SK-N-SH (cell line): Measurements from ENCODE around the gene HTR7. TPM values are rescaled to one million over a fixed set of nuclear protein-coding genes. Genes with fewer than 3 reads are reported as not detected.
A peak's percentile ranks its signal among the peaks of the same experiment; 100 is the strongest.

ENCODE experiments used
- CTCF ChIA-PET: fragments of 300-600, 350-600 bp; formaldehyde crosslinking; extraction: SDS; loops from one replicate; lab custom pipeline; 2021; lab: Yijun Ruan, JAX
- POLR2A ChIA-PET: fragments of 350-600 bp; sonication (Branson Sonifier 250); formaldehyde crosslinking; extraction: SDS; loops from one replicate; lab custom pipeline; 2020; ENCODE audit warnings: antibody characterized with exemption, inconsistent platforms; lab: Yijun Ruan, JAX
- DNase-seq: peaks from one replicate; pipeline ENCODE4 v3.0.0; 2012
- H2AFZ ChIP-seq: fragments of 200-600 bp; sonication (generic); 2 replicates; pipeline ENCODE4 v1.8.1; 2016; ENCODE audit warnings: antibody characterized with exemption, mild to moderate bottlenecking, low read depth
- H3F3A ChIP-seq: fragments of 200-600 bp; sonication (generic); replicated peaks from 2 replicates; pipeline ENCODE3; 2016; ENCODE audit warnings: antibody characterized with exemption, mild to moderate bottlenecking; ENCODE audit not compliant: insufficient read depth
- H3K27ac ChIP-seq, 2 experiments: fragments of 200-500 bp in 1 of 2; fragments of 200-600 bp in 1 of 2; sonication (Bioruptor generic) in 1 of 2; sonication (generic), shearing (Covaris generic) in 1 of 2; 2 replicates each; pipeline versions ENCODE4 v1.5.1 to v1.6.1; 2014 to 2016; ENCODE audit warnings: low read depth in 2 of 2, inconsistent platforms in 1 of 2, low read length in 1 of 2, mild to moderate bottlenecking in 1 of 2, mixed read lengths in 1 of 2
- H3K27me3 ChIP-seq: fragments of 200-600 bp; sonication (generic), shearing (Covaris generic); 2 replicates; pipeline ENCODE4 v1.6.1; 2016; ENCODE audit warnings: mixed run types; ENCODE audit not compliant: insufficient read depth
- H3K36me3 ChIP-seq, 2 experiments: fragments of 200-500 bp in 1 of 2; fragments of 200-600 bp in 1 of 2; sonication (Bioruptor generic) in 1 of 2; sonication (generic) in 1 of 2; replicated peaks in 1 of 2; 2 replicates each; pipeline versions ENCODE3 to v1.5.1; 2014 to 2016; ENCODE audit warnings: low read length in 1 of 2, mild to moderate bottlenecking in 1 of 2; ENCODE audit not compliant: insufficient read depth in 2 of 2, control insufficient read depth in 1 of 2
- H3K4me1 ChIP-seq, 2 experiments: fragments of 200-500 bp in 1 of 2; fragments of 200-600 bp in 1 of 2; sonication (Bioruptor generic) in 1 of 2; sonication (generic), shearing (Covaris generic) in 1 of 2; 2 replicates each; pipeline versions ENCODE4 v1.5.1 to v1.6.1; 2014 to 2016; ENCODE audit warnings: low read depth in 1 of 2, low read length in 1 of 2, mixed run types in 1 of 2; ENCODE audit not compliant: insufficient read depth in 2 of 2, control insufficient read depth in 1 of 2
- H3K4me2 ChIP-seq: fragments of 200-600 bp; sonication (generic), shearing (Covaris generic); 2 replicates; pipeline ENCODE4 v1.6.1; 2017; ENCODE audit warnings: mixed run types
- H3K4me3 ChIP-seq, 2 experiments: fragments of 200-500 bp in 1 of 2; fragments of 200-600 bp in 1 of 2; sonication (Bioruptor generic) in 1 of 2; sonication (generic), shearing (Covaris generic) in 1 of 2; 2 replicates each; pipeline versions ENCODE4 v1.5.1 to v1.8.1; 2014 to 2016; ENCODE audit warnings: low read depth in 2 of 2, inconsistent platforms in 1 of 2, low read length in 1 of 2, mild to moderate bottlenecking in 1 of 2, mixed read lengths in 1 of 2, moderate library complexity in 1 of 2
- H3K79me2 ChIP-seq: fragments of 200-600 bp; sonication (generic); 2 replicates; pipeline ENCODE4 v1.8.1; 2017; ENCODE audit warnings: mild to moderate bottlenecking; ENCODE audit not compliant: insufficient read depth
- H3K9ac ChIP-seq: fragments of 200-600 bp; sonication (generic); 2 replicates; pipeline ENCODE4 v1.6.1; 2017; ENCODE audit warnings: mixed run types
- H3K9me2 ChIP-seq: fragments of 200-600 bp; sonication (generic); 2 replicates; pipeline ENCODE4 v1.6.1; 2017; ENCODE audit warnings: mixed run types
- H3K9me3 ChIP-seq: fragments of 200-600 bp; sonication (generic); 2 replicates; pipeline ENCODE4 v1.6.1; 2017; ENCODE audit warnings: mixed run types, mild to moderate bottlenecking, moderate library complexity
- H4K20me1 ChIP-seq: fragments of 200-600 bp; sonication (generic); 2 replicates; pipeline ENCODE4 v1.6.1; 2017; ENCODE audit warnings: mild to moderate bottlenecking, mixed run types; ENCODE audit not compliant: insufficient read depth
- CTCF ChIP-seq: fragments of 200-600 bp; sonication (generic); IDR thresholded peaks from 2 replicates; pipeline ENCODE4 v1.6.1; 2017; ENCODE audit warnings: antibody characterized with exemption, mild to moderate bottlenecking, moderate library complexity
- GABPA ChIP-seq: IDR thresholded peaks from 2 replicates; pipeline ENCODE4 v1.4.0; 2012; ENCODE audit warnings: low read depth, mild to moderate bottlenecking
- NRF1 ChIP-seq: IDR thresholded peaks from 2 replicates; pipeline ENCODE4 v1.6.1; 2012; ENCODE audit warnings: low read depth, mild to moderate bottlenecking, low read length
- PBX3 ChIP-seq: IDR thresholded peaks from 2 replicates; pipeline ENCODE4; 2012
- RAD21 ChIP-seq: IDR thresholded peaks from 2 replicates; pipeline ENCODE4 v1.6.1; 2012; ENCODE audit warnings: mild to moderate bottlenecking, low read length
- REST ChIP-seq: IDR thresholded peaks from 2 replicates; pipeline ENCODE4 v1.6.1; 2012; ENCODE audit warnings: mild to moderate bottlenecking, low read depth, low read length, moderate library complexity
- RFX5 ChIP-seq: IDR thresholded peaks from 2 replicates; pipeline ENCODE4 v1.6.1; 2012; ENCODE audit warnings: mild to moderate bottlenecking, improper control_type of control experiment, low read length
- SMC3 ChIP-seq: IDR thresholded peaks from 2 replicates; pipeline ENCODE4 v1.6.1; 2012; ENCODE audit warnings: low read depth, low read length, improper control_type of control experiment
- TAF1 ChIP-seq: IDR thresholded peaks from 2 replicates; pipeline ENCODE4 v1.6.1; 2012; ENCODE audit warnings: low read depth, mild to moderate bottlenecking, low read length, moderate library complexity, borderline replicate concordance
- WGBS: methylation state at CpG from one replicate; pipeline ENCODE4 v1.1.6; 2017; ENCODE audit warnings: low lambda C conversion rate; 5-methylcytosine and 5-hydroxymethylcytosine counted together
- polyA plus RNA-seq, 3 experiments: library from polyadenylated mRNA; depleted of rRNA; stranded (reverse); fragments of >200 nt; gene quantifications; 2 replicates each; pipeline ENCODE4 v1.2.3, GENCODE V29; 2012

The HTR7 gene
- polyA plus RNA-seq, 1 of the 3 experiments (the other 2 are of a cell fraction) = 0.16 TPM

GRCh38 chr10:90871766-90872647, 14.2 kb upstream of the HTR7 start, which contains the start of gene RPP30 (continued):
- TF ChIP-seq REST (no peak), NRF1 (peak; percentile 89)

GRCh38 chr10:90871279-90871765, 13.5 kb upstream of the HTR7 start:
- peaks cover 10% of the 10 kb centered on the region; the same call in 1 of the 2 replicates for H3K9me3 ChIP-seq
- ChIA-PET POLR2A (no interaction called here), CTCF (interaction anchor here (0.7 to 2.2 kb wide), 14 partner anchors 8 to 1068 kb away, joined by 3 to 10 read pairs (median 4); partner anchors contain the start of gene HTR7)
- WGBS = 2% methylated on average over 14 of the region's 14 CpGs
- H3K4me1 ChIP-seq = peaks cover 5 to 9% of the 10 kb centered on the region in 2 experiments; a peak in 3 of 4 replicates
- DNase-seq = peak; percentile 72
- no peaks in the 10 kb centered on the region for H4K20me1 ChIP-seq
- peak overlapping the region; percentile 25 to 60; a peak in 3 of 4 replicates for H3K27ac ChIP-seq
- peaks cover 8 to 14% of the 10 kb centered on the region in 2 experiments for H3K36me3 ChIP-seq
- peak overlapping the region; percentile 69; the same call in 1 of the 2 replicates for H3K9ac ChIP-seq
- H2AFZ ChIP-seq = peak overlapping the region; percentile 95
- H3F3A ChIP-seq = no peaks in the 10 kb centered on the region
- peak overlapping the region; percentile 88 to 91 for H3K4me3 ChIP-seq
- TF ChIP-seq CTCF (peak; percentile 57), PBX3 (no peak), RFX5 (peak; percentile 73), GABPA (no peak), RAD21 (peak; percentile 59), SMC3 (peak; percentile 37; the same call in 1 of the 2 replicates), TAF1 (peak; percentile 48; the same call in 1 of the 2 replicates)
- no peaks in the 10 kb centered on the region for H3K9me2 ChIP-seq
- H3K27me3 ChIP-seq = no peaks in the 10 kb centered on the region
- H3K79me2 ChIP-seq = peaks cover 31% of the 10 kb centered on the region
- H3K4me2 ChIP-seq = peak overlapping the region; percentile 85
